Measurements from ENCODE around the gene KPNA3. TPM values are rescaled to one million over a fixed set of nuclear protein-coding genes. Genes with fewer than 3 reads are reported as not detected.
A peak's percentile ranks its signal among the peaks of the same experiment; 100 is the strongest.

The KPNA3 gene
- total and polyA plus RNA-seq, 11 donors: 21.7 to 104 (median 50.2) TPM

- no peaks in the 10 kb centered on the region for H3K9me3 ChIP-seq
- WGBS, 4 donors: 92 to 96% (median 95%) methylated on average over 4 of the region's 4 CpGs
- intact Hi-C loops (cut with DNase I): no loop called here
- DNase-seq: no peak
- TF ChIP-seq CTCF (IDR thresholded peaks at IDR 0.05) (no peak), POLR2A (IDR thresholded peaks at IDR 0.05) (no peak)
- no peak for ATAC-seq
- H3K27ac ChIP-seq: no peak overlapping the region
- no peaks in the 10 kb centered on the region for H3K27me3 ChIP-seq
- H3K36me3 ChIP-seq: no peaks in the 10 kb centered on the region
- H3K4me1 ChIP-seq: peaks cover 0 to 20% (median under 1%) of the 10 kb centered on the region in 12 donors
- no peak overlapping the region for H3K4me3 ChIP-seq
Measured at GRCh38 chr13:49754146-49754545, 38.3 kb downstream of the KPNA3 start.

DNA sequence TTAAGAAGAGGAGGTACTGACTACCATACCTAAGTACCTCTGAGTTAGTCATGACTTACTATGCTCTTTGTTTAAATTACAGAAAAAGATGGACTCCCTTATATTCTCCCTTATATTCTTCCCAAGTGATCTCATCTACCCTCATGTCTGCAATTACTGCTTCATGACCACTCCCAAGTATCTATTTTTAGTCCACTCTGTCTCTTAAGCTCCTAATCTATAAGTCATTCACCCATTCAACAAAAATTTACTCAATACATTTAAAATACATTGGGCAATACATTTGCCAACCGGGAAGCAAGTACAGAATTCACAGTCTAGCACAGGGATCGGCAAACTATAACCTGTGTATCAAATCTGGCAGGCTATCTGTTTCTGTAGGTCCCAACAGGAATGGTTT is 42.6 kb downstream of the KPNA3 start:
- Histone ChIP-seq H3K4me1 (peaks cover 0 to 19% (median 1%) of the 10 kb centered on the region in 12 donors), H3K9me3 (no peaks in the 10 kb centered on the region), H3K27me3 (no peaks in the 10 kb centered on the region), H3K27ac (no peak overlapping the region), H3K4me3 (no peak overlapping the region), H3K36me3 (peaks cover 0 to 21% (median 9%) of the 10 kb centered on the region in 9 donors)
- 92 to 97% (median 95%) methylated on average over 2 of the region's 2 CpGs for WGBS, 4 donors
- no peak for TF ChIP-seq CTCF (IDR thresholded peaks at IDR 0.05)
- no peak for TF ChIP-seq POLR2A (IDR thresholded peaks at IDR 0.05)
- intact Hi-C loops (cut with DNase I): loop anchor here in 1 of 10 donors (5.0 kb wide), 1 partner anchor 42 kb away; the partner anchor contains the start of gene KPNA3
- ATAC-seq: no peak
- no peak for DNase-seq

DNA sequence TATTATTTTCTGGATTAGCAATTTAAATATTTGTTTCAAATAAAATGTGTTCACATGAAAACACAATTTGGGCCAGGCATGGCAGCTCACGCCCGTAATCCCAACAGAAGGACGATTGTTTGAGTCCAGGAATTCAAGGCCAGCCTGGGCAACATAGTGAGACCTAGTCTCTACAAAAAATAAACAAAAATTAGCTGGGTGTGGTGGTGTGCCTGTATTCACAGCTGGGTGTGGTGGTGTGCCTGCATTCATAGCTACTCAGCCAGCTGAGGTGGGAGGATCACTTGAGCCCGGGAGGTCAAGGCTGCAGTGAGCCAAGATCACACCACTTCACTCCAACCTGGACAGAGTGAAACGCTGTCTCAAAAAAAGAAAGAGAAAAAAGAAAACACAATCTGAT is 46.4 kb downstream of the KPNA3 start:
- no peak for DNase-seq
- peaks cover 0 to 44% (median 20%) of the 10 kb centered on the region in 9 donors for H3K36me3 ChIP-seq
- WGBS, 4 donors: 56 to 74% (median 61%) methylated on average over 5 of the region's 5 CpGs

DNA sequence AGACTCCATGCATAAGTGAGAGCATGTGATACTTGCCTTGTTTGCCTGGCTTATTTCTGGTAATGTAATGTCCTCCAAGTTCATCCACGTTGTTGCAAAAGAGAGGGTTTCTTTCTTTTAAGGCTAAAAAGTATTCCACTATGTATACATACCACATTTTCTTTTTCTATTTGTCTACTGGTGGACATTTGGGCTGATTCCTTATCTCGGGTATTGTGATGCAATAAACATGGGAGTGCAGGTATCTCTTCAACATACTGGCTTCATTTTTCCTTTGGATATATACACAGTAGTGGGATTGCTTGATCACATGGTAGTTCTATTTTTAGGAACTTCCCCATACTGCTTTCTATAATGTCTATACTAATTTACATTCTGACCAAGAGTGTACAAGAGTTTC is 51.6 kb downstream of the KPNA3 start:
- Histone ChIP-seq H3K4me1 (no peaks in the 10 kb centered on the region), H3K27ac (no peak overlapping the region), H3K36me3 (peaks cover 0 to 39% (median 20%) of the 10 kb centered on the region in 9 donors), H3K27me3 (no peaks in the 10 kb centered on the region), H3K4me3 (no peak overlapping the region), H3K9me3 (no peaks in the 10 kb centered on the region)
- ATAC-seq (no peak), DNase-seq (no peak)
- 88 to 93% (median 92%) methylated on average over 2 of the region's 2 CpGs for WGBS, 4 donors
- intact Hi-C loops (cut with DNase I): no loop called here
- no peak for TF ChIP-seq CTCF (IDR thresholded peaks at IDR 0.05)
- TF ChIP-seq POLR2A (IDR thresholded peaks at IDR 0.05): no peak

More for the DNA sequence above, 46.4 kb downstream of the KPNA3 start:
- Histone ChIP-seq H3K27ac (no peak overlapping the region), H3K4me3 (no peak overlapping the region), H3K9me3 (no peaks in the 10 kb centered on the region), H3K27me3 (no peaks in the 10 kb centered on the region), H3K4me1 (peaks cover 0 to 15% (median 0%) of the 10 kb centered on the region in 12 donors)
- ATAC-seq: peak in 2 of 4 donors; percentile 38 to 42
- no peak for TF ChIP-seq CTCF (IDR thresholded peaks at IDR 0.05)
- TF ChIP-seq POLR2A (IDR thresholded peaks at IDR 0.05): no peak
- intact Hi-C loops (cut with DNase I): loop anchor here in 1 of 10 donors (5.0 kb wide), 1 partner anchor 46 kb away; the partner anchor contains the start of gene KPNA3
